SU-DHL-6 (cell line): Measurements from ENCODE around the gene FKBP9.

Experiments
- CTCF ChIP-seq: fragments of 200-600 bp; sonication (generic); IDR thresholded peaks from one replicate; pipeline ENCODE4 v1.5.1; 2017; ENCODE audit warnings: antibody characterized with exemption, mild to moderate bottlenecking, low read length, moderate library complexity; ENCODE audit not compliant: insufficient read depth, poor library complexity, severe bottlenecking
- EZH2phosphoT487 ChIP-seq: fragments of 200-600 bp; sonication (generic), shearing (Covaris generic); conservative IDR thresholded peaks from 2 replicates; pipeline ENCODE4 v1.6.1; 2018; ENCODE audit warnings: mild to moderate bottlenecking, antibody characterized with exemption, low read length, moderate library complexity, mixed read lengths

DNA sequence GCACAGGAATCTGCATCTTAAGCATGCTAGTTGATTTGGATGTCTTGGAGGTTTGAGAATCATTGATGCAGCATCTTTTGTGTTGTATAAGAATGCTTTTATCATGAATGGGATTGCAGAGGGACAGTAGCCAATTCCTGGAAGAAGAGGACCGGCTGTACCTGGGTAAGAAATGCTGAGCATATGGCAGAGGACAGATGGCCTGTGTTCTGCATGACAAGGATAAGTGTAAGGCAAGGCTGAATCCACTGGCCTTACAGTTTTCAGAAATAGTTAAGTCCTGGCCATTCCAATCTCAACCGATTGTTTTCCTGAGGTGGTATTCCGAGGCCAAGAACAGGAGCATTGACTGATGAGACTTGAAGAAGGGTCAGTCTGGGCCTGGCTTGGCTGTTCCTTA lies 41.2 kb upstream of the FKBP9 start:
- no peak for TF ChIP-seq CTCF
- no peak for TF ChIP-seq EZH2phosphoT487
